ENCODE measurements around the gene RFX4. TPM values are rescaled to one million over a fixed set of nuclear protein-coding genes. Genes with fewer than 3 reads are reported as not detected.
"Not testable (repeated sequence)": the region's sequence is repeated elsewhere in the genome, so short reads cannot be mapped to it uniquely, and the experiment has no call there.

RFX4 gene
- total RNA-seq, 1 donor from 2014 or later: not detected

DNA sequence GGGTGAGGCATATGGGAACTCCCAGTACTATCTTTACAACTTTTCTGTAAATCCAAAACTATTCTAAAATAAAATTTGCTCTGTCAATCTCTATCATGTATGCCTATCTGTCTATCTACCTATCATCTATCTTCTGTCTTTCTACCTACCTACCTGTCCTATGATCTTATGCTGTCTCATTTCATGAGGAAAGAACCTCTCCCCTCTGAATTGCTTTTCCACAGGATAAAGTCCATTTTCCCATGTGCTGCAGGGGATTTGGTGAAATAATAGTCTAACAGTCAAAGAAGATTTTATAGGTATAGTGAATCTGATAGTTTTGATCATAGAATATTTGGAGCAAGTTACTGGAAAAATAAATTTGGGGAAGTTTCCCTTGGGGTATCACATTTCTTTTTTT is 104.9 kb downstream of the RFX4 start:
- DNase-seq (ENCODE audit: low read depth, low spot score): no peak

DNA sequence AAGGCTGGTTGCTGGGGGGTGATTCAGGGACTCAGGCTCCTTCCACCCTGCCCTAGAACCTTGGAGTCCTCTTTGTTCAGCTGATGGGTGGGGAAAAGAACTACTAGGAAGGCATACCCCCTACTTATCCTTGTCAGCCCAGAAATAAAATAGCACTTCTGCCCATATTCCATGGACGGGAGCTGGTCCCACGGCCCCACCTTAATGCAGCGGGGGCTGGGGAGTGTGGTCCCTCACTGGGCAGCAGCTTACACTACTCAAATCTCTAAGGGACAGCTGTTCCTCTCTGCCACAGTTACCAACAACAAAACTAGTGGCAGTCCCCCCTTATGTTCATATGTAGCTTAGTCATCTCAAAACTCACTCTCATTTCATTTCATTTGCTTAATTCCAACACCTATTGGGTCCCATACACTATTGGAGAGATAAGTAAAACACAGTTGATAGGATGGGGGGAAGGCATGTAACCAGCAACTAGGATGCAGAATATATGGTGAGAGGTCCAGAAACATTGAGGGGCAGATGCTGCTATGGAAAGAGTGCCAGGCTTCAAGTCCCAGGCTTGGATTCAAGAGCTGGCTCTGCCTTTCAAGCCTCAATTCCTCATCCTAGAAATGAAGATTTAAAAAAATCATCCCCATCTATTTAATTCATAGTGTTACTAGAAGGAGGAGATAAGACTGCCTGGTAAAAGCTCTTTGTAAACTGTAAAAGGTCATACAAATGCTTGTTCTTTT is 107.9 kb downstream of the RFX4 start:
- DNase-seq (ENCODE audit: low read depth, low spot score): no peak

DNA sequence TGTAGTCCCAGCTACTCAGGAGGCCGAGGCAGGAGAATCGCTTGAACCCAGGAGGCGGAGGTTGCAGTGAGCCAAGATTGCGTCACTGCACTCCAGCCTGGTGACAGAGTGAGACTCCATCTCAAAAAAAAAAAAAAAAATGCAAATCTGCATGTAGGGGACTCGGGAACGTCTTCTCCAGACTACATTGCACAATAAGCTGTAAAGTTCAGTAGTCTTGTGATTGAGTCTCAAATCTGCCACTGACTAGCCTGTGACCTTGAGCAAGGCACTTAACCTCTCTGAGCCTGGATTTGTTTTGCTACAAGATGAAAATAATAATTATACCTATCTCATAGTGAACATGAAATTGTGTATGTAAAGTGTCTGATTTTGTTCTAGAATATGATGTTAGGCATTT is 109.2 kb downstream of the RFX4 start:
- DNase-seq (ENCODE audit: low read depth, low spot score): not testable (repeated sequence)

DNA sequence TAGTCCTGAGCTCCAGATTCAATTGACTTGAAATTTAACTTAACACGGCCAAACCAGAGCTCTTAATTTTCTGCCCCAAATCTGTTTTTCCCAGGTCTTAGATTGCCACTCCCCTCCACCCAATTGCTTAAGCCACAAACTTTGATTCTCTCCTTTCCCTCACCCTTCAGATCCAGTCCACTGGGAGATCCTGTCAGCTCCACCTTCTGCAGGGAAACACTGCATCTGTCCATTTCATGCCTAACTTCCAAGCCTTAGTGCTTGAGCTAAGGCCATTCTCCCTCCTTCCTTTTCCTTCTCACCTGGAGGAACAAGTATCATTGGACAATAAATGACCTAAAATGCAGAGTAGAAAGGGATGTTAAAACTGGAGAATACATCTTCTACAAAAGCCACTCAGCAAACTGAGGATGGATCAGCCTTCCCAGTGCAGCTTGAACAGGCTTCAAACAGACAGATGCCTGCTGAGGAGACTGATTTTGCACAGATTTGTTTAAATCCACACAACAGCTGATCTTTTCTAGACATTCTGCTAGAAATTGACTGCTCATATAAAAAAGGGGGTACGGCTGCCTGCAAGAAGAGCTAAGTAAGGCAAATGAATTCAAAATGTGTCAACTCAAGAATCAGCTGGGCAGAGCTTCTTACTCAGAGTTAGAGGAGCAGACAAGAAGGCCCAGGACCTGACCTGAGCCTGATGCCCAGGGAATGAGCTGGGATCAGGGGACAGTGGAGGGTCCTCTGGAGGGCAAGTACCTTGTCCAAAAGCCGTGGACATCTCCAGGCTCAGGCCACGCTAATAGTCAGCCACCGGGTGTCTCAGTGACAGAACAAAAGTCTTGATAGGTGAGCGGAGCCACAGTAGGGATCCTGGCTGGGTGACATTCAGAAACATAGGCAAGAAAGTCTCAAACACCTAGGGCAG is 110.4 kb downstream of the RFX4 start:
- no peak for DNase-seq (ENCODE audit: low read depth, low spot score)

DNA sequence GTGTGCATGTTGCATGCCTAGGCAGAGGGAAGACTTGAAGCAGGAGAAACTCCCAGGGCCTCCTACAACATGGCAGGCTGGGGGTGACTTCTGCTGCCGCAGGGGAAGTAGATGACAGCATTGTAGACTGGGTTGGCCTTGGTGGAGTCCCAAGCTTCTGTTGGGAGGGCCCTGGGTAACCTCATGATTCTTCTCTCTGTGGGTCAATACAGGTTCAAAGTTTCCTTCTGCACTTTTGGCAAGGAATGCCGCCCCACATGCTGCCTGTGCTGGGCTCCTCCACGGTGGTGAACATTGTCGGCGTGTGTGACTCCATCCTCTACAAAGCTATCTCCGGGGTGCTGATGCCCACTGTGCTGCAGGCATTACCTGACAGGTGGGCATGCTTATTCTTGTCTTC is 113.3 kb downstream of the RFX4 start:
- no peak for DNase-seq (ENCODE audit: low read depth, low spot score)

DNA sequence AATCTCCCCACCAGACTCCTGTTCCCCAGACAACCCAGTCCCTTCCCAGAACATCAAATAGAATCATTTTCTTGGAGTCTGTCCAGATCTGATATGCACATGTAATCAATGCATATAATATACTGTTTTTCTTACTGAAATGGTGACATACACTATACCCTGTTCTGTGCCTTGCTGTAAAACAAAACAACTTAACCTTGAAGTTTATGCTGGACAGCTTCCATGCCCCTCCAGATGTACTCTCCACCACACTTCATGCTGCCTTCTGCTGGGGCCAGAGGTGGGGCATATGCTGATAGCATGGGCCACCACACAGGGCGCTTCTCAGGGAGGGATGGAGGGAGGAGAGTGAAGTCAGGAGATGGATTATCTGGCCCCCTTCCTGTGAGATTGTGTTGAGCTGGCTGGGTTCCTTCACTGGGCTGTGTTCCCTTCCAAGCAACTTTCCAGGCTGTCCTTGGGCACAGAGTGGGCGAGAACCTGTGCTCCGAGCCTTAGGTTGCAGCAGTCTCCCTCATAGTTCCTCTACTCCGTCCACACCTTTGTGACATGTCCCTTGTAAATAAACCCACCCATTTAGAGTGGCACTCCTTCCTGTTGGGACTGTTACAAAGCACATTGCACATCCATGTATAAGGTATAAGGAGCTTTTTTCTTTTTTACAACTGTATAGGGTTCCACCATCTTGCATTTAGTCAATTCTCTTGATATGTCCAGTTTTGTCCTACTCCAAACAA is 114.0 kb downstream of the RFX4 start:
- no peak for DNase-seq (ENCODE audit: low read depth, low spot score)

DNA sequence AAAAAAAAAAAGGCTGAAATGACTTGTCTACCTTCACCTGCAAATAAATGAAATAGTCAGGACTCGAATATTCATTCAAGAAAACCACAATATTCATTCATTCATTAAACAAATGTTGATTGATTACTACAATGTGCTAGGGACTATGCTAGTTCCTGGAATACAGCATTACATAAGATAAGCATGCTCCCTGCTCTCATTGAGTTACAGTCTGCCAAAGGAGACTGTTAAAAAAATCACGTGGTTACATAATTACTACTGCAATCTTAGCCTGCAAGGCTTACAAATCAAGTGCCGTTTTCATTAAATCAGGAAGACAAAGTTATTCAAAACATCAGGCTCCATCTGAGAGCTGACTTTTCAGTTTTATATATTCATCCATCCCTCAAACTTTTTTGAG is 121.3 kb downstream of the RFX4 start:
- DNase-seq (ENCODE audit: low read depth, low spot score): no peak

DNA sequence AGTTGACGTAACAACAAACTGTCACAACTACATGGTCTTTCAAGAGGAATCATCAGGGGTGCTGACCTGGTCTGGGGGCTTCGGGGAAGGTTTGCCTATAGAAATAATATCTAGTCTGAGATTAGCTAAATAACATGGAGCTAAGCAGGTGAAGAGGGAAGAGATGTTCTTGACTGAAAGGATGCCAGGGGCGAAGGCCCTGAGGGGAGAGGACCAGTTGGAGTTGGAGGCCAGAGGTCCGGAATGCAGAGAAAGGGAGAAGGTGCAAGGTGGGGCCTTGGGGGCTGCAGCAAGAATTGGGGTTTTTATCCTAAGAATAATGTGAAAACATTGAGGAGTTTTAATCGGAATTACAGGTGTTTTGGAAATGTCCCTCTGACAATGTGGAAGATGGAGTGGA is 123.2 kb downstream of the RFX4 start:
- DNase-seq (ENCODE audit: low read depth, low spot score): no peak

DNA sequence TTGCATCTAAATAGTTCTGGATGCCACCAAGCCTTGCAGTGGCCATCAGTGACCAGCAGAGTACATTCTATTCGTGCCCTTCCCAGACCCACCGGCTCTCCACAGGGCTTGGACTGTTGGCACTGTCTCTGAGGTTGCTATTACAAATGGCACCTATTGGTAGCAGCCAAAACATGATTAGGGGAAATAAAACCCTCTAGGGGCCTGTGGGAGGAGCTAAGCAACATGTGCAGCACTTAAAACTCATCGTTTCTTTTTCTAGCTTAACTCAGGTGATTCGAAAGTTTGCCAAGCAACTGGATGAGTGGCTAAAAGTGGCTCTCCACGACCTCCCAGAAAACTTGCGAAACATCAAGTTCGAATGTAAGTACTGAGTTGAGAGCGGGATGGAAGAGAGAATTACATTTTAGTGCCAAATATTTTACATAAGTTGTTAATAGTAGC is 126.3 kb downstream of the RFX4 start:
- DNase-seq (ENCODE audit: low read depth, low spot score): no peak

DNA sequence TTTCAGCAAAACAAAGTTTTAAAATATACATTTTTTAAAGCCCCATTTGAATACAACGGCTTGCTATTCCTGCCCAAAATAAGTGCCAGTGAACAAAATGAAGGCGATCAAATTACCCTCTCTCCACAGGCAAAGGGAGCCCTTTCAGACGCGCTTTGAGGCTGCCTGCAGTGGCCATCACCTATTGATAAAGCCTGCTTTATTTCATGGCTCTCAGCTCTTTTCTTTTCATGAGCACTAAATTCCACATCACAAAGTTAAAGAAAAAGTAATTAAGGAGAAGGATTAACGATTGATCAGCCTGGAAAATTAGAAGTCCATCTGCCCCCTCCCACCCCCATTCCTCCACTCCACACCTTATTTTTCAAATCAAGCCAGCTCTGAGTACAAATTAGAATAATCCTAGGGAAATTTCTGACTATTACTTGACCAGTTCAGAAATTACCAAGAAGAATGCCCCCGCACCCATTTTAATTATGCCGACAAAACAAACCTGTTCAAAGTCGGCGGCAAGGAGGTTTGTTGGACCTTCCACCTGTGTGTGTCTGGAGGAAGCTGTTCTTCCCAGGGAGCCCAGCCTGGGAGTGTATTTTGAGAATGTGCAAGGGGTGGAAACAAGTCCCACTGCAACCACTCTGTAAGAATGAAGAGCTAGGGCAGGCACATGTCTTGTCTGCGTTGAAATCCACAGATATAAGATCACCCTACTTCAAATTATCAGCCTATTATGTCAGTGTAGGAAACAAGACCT is 127.5 kb downstream of the RFX4 start:
- no peak for DNase-seq (ENCODE audit: low read depth, low spot score)

DNA sequence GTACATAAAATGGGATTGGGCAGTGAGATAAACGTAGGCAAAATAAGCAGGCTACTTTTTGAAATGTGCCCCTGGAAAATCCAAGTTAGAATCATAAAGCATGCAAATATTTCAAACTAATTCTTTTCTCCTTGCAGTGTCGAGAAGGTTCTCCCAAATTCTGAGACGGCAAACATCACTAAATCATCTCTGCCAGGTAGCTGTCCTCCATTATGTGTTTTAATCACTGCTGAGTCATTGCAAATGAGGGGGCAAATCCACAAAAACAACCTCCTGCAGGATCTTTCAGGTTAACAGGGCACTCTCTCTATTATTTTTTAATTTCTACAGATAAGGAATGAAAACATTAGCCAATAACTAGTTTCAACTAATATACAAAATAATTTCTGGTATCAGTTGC is 128.5 kb downstream of the RFX4 start:
- DNase-seq (ENCODE audit: low read depth, low spot score): no peak

DNA sequence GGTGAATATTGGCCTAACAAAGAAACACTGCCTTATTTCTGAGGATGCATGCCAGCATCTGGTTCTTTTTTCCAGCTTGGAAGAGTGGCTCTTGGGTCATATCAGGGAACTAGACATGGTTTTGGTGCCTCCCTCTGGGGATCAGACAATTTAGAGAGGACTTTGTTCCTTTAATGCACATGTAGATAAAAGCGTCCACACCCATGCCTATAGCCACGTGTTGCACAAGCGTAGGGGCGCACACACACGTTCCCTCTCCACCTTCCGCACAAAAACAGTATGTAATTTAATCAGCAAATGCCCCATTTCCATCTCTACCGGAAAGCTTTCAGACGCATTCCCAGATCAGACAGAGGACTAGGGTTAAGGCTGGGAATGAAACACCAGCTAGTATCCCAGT is 130.0 kb downstream of the RFX4 start:
- DNase-seq (ENCODE audit: low read depth, low spot score): no peak

DNA sequence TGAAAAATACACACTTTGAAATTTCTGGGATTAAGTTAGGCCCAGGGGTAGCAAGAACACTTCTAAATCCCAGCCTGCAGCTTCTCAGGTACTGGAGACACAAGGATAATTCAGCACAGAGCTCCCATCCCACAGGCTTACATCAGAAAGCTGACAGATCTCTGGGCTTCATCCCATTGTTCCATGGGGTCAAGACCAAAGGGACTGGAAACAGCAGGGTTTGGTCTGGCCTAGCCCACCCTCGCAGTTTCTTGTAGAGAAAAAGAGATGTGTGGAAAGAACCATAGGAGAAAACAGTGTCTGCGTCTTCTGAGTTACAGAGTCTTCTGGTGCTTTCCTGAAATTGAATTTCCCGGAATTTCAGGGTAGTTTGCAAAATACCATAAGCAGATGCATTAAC is 132.1 kb downstream of the RFX4 start:
- DNase-seq (ENCODE audit: low read depth, low spot score): no peak

DNA sequence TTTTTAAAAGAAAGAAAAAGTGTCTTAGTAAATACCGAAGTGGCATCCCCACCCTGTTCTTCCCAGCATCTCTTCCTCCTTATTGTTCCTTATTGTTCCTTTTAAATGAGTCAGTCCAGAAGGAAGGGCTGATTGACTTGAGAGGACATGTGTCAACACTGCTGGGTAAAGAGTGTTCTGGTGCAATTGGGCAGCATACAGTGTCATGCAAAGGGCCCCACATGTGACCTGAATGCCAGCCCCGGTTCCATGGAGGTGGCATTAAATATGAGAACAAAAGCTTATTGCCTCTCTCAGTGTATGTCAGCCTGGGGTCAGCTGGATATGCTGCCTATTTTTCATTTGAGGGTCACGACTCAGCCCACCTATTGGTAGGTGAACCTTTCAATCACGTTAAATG is 132.8 kb downstream of the RFX4 start:
- no peak for DNase-seq (ENCODE audit: low read depth, low spot score)

DNA sequence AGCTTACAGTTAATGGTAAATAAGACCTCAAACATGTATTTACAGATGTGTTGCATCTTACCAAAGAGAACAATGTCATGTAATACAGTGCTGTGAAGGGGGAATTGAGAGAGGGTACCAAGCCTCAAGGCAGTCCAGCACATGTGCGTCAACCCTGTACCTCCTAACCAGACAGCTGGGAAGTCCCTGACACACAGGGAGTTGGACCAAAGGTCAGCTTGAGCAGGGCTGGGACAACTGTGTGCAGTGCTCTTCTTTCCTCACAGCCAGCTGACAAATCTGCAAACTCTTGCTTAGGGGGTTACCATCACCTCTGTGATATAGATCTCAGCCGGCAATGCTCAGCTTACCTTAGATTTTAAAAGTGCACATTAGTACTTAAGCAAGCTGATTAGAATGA is 134.9 kb downstream of the RFX4 start:
- DNase-seq (ENCODE audit: low read depth, low spot score): no peak

DNA sequence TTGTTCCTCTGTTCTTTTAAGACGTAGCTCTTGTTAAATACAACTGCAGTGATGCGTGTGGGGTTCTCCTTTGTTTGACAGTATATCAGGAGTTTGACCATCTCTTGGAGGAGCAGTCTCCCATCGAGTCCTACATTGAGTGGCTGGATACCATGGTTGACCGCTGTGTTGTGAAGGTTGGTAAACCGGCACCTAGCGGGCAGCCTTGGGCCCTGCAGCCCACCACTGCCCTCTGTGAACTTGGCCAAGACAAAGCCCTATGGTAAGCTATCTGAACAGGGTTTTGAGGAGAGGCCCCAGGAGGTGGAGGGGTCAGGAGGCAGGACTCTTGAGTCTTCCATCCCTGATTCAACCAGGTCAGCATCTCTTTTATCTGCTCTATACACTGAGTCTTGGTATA is 137.1 kb downstream of the RFX4 start:
- DNase-seq (ENCODE audit: low read depth, low spot score): no peak

DNA sequence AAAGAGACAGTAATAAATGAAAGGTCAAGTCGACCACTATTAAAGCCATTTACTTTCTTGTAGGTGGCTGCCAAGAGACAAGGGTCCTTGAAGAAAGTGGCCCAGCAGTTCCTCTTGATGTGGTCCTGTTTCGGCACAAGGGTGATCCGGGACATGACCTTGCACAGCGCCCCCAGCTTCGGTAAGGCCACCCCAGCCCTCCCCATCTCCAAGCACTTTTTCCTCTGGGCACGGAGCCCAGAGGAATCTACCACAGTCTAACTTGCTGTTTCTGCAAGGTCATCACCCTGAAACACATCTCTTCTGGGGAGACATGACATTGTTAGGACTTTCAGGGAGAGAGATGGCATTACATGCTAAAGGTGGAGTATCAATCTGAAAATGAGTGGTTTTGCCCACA is 137.9 kb downstream of the RFX4 start:
- DNase-seq (ENCODE audit: low read depth, low spot score): no peak

DNA sequence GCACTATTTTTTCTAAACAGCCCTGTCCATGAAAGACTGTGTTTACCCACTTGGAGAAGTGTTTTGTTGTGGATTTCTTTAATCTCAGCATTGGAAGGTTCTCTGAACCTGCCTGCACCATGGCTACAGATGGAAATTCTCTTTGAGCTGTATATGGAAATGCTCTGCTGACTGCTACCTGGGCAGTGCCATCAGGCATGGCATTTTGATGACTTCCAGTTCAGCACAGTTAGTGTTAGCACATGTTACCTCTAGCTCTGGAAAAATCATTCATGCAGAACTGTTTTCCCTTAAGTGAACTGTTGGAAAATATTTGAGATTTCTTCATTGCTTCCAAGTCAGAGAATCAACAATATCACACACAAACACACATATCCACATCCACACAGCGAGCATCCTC is 139.1 kb downstream of the RFX4 start:
- no peak for DNase-seq (ENCODE audit: low read depth, low spot score)

DNA sequence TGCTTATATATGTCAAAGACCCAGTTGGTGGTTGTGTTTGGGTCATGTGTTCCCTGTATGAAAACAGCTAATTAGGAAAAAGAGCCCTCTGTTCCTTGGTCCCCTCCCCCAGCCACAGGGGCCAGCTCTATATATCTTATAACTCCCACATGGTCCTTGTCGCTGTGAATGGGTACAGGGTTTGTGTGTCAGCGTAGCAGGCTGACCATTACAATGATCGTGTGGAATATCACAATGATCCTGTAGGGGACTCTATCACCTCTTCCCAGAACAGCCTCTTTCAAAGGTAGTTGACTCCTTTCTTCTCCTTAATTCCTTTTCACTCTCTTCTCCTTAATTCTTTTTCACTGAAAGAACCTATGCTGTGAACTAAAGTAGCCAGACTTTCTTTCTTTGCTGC is 140.0 kb downstream of the RFX4 start:
- DNase-seq (ENCODE audit: low read depth, low spot score): no peak

DNA sequence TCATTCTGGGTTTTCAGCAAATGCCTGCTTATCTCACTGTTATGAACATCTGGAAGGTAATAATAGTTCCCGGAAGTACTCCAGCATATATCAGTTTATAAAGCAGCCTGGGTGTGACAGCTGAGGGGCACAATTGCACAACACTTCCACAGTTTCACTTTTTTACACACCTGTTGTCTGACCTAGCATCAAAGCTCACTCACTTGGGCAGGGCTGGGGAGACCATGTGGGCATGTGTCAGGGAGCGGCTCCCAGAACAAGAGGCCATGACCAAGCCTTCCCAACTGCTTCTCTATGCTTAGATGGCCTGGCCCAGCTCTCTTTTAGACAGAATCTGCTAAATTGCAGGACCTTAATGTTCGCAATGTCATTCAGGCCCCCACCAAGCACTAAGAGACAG is 140.6 kb downstream of the RFX4 start:
- DNase-seq (ENCODE audit: low read depth, low spot score): no peak

DNA sequence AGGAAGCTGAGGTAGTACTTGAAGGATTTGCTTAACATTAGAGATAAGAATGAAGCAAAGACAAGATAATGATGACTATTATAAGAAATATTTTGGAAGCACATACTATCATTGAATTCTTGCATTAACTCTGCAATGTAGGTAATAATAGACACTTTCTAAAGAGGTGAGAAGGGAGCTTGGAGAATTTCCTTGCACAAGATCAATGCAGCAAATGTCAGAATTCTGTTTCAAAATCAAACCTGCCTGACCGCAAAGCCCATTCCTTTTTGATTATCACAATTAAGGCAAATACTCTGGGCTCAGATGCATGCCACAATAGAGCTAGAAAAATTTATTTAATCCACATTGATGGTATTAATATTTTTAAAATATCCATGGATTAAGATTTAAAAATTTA is 141.3 kb downstream of the RFX4 start:
- DNase-seq (ENCODE audit: low read depth, low spot score): no peak
